ENCODE measurements around the gene NEDD9. TPM values are rescaled to one million over a fixed set of nuclear protein-coding genes. Genes with fewer than 3 reads are reported as not detected.
A peak's percentile ranks its signal among the peaks of the same experiment; 100 is the strongest.

NEDD9 gene
- total and polyA plus RNA-seq, 2 of the 13 experiments (the other 11 are each of a cell fraction or from before 2014, with no cell fraction given) = 27.1 to 389 TPM

- TF ChIP-seq, protein P1, sequence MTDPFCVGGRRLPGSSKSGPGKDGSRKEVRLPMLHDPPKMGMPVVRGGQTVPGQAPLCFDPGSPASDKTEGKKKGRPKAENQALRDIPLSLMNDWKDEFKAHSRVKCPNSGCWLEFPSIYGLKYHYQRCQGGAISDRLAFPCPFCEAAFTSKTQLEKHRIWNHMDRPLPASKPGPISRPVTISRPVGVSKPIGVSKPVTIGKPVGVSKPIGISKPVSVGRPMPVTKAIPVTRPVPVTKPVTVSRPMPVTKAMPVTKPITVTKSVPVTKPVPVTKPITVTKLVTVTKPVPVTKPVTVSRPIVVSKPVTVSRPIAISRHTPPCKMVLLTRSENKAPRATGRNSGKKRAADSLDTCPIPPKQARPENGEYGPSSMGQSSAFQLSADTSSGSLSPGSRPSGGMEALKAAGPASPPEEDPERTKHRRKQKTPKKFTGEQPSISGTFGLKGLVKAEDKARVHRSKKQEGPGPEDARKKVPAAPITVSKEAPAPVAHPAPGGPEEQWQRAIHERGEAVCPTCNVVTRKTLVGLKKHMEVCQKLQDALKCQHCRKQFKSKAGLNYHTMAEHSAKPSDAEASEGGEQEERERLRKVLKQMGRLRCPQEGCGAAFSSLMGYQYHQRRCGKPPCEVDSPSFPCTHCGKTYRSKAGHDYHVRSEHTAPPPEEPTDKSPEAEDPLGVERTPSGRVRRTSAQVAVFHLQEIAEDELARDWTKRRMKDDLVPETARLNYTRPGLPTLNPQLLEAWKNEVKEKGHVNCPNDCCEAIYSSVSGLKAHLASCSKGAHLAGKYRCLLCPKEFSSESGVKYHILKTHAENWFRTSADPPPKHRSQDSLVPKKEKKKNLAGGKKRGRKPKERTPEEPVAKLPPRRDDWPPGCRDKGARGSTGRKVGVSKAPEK (CRISPR knock-in tag; IDR thresholded peaks at IDR 0.05; ENCODE audit: borderline replicate concordance) = no peak
- TF ChIP-seq, protein P2, sequence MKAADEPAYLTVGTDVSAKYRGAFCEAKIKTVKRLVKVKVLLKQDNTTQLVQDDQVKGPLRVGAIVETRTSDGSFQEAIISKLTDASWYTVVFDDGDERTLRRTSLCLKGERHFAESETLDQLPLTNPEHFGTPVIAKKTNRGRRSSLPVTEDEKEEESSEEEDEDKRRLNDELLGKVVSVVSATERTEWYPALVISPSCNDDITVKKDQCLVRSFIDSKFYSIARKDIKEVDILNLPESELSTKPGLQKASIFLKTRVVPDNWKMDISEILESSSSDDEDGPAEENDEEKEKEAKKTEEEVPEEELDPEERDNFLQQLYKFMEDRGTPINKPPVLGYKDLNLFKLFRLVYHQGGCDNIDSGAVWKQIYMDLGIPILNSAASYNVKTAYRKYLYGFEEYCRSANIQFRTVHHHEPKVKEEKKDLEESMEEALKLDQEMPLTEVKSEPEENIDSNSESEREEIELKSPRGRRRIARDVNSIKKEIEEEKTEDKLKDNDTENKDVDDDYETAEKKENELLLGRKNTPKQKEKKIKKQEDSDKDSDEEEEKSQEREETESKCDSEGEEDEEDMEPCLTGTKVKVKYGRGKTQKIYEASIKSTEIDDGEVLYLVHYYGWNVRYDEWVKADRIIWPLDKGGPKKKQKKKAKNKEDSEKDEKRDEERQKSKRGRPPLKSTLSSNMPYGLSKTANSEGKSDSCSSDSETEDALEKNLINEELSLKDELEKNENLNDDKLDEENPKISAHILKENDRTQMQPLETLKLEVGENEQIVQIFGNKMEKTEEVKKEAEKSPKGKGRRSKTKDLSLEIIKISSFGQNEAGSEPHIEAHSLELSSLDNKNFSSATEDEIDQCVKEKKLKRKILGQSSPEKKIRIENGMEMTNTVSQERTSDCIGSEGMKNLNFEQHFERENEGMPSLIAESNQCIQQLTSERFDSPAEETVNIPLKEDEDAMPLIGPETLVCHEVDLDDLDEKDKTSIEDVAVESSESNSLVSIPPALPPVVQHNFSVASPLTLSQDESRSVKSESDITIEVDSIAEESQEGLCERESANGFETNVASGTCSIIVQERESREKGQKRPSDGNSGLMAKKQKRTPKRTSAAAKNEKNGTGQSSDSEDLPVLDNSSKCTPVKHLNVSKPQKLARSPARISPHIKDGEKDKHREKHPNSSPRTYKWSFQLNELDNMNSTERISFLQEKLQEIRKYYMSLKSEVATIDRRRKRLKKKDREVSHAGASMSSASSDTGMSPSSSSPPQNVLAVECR (CRISPR knock-in tag; IDR thresholded peaks at IDR 0.05; ENCODE audit: borderline replicate concordance) = no peak
- TF ChIP-seq POLR2G (IDR thresholded peaks at IDR 0.05; ENCODE audit: low read depth, low read length) (0 out of 2 replicates have a peak, but pooled peaks have one; percentile 37), KLF12 (CRISPR knock-in tag; IDR thresholded peaks at IDR 0.05; ENCODE audit: borderline replicate concordance) (no peak), ZNF567 (CRISPR knock-in tag; IDR thresholded peaks at IDR 0.05; ENCODE audit: borderline replicate concordance) (no peak; the same call in 1 of the 2 replicates), ZNF691 (CRISPR knock-in tag; IDR thresholded peaks at IDR 0.05; ENCODE audit: borderline replicate concordance, low read depth) (no peak), SMARCE1 (IDR thresholded peaks at IDR 0.05; ENCODE audit: borderline replicate concordance) (no peak), HOXA7 (CRISPR knock-in tag; IDR thresholded peaks at IDR 0.05) (no peak), POLR2AphosphoS2 (IDR thresholded peaks at IDR 0.05; ENCODE audit: low read depth, low read length) (peak; percentile 6; the same call in 1 of the 2 replicates), RFXANK (CRISPR knock-in tag; IDR thresholded peaks at IDR 0.05) (no peak), NBN (conservative IDR thresholded peaks at IDR 0.05) (no peak), ZNF350 (CRISPR knock-in tag; IDR thresholded peaks at IDR 0.05; ENCODE audit: borderline replicate concordance, low read depth) (no peak), ZNF713 (CRISPR knock-in tag; IDR thresholded peaks at IDR 0.05) (no peak), CEBPB (IDR thresholded peaks at IDR 0.05; ENCODE audit: borderline replicate concordance, low read depth, low read length) (no peak), ZNF451 (CRISPR knock-in tag; IDR thresholded peaks at IDR 0.05) (no peak), ZNF572 (CRISPR knock-in tag; IDR thresholded peaks at IDR 0.05) (0 out of 2 replicates have a peak, but pooled peaks have one; percentile 6), POGK (CRISPR knock-in tag; conservative IDR thresholded peaks at IDR 0.05) (no peak)
- TF ChIP-seq, protein P3, sequence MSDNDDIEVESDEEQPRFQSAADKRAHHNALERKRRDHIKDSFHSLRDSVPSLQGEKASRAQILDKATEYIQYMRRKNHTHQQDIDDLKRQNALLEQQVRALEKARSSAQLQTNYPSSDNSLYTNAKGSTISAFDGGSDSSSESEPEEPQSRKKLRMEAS (IDR thresholded peaks at IDR 0.05) = 0 out of 2 replicates have a peak, but pooled peaks have one; percentile 2
- TF ChIP-seq, protein P4, sequence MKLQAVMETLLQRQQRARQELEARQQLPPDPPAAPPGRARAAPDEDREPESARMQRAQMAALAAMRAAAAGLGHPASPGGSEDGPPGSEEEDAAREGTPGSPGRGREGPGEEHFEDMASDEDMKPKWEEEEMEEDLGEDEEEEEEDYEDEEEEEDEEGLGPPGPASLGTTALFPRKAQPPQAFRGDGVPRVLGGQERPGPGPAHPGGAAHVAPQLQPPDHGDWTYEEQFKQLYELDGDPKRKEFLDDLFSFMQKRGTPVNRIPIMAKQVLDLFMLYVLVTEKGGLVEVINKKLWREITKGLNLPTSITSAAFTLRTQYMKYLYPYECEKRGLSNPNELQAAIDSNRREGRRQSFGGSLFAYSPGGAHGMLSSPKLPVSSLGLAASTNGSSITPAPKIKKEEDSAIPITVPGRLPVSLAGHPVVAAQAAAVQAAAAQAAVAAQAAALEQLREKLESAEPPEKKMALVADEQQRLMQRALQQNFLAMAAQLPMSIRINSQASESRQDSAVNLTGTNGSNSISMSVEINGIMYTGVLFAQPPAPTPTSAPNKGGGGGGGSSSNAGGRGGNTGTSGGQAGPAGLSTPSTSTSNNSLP (IDR thresholded peaks at IDR 0.05; ENCODE audit: low read depth, low read length) = no peak
Observed at GRCh38 chr6:11214901-11215300, 17.6 kb downstream of the NEDD9 start (continued).

Data from HepG2 (cell line).